Ramos (cell line): ENCODE measurements around the gene FAM47A.

Experiments
- in situ Hi-C: fragments of 300-500 bp; cut with MboI; formaldehyde crosslinking; loops from one replicate; pipeline ENCODE4 v1.14.3; 2022; ENCODE audit warnings: low sequenced_read_pairs; ENCODE audit not compliant: unreplicated experiment

FAM47A gene

GRCh38 chrX:34132028-34132427 is at the start of gene FAM47A:
TSS of gene FAM47A (minus strand) at chrX:34132314. CDS start at chrX:34132278, 36 bp downstream.
- in situ Hi-C loops = no loop called here

- in situ Hi-C loops = no loop called here
Measured at GRCh38 chrX:34147345-34147744, 15.2 kb upstream of the FAM47A start.

GRCh38 chrX:34146906-34147305 is 14.8 kb upstream of the FAM47A start:
- in situ Hi-C loops = no loop called here

GRCh38 chrX:34144246-34144645 is 12.1 kb upstream of the FAM47A start:
- in situ Hi-C loops = no loop called here

GRCh38 chrX:34140816-34141215 is 8.7 kb upstream of the FAM47A start:
- in situ Hi-C loops = no loop called here

- in situ Hi-C loops = no loop called here
Measured at GRCh38 chrX:34130980-34131744, 952 bp downstream of the FAM47A start.

GRCh38 chrX:34130501-34130900 is 1.6 kb downstream of the FAM47A start:
- in situ Hi-C loops = no loop called here

- in situ Hi-C loops = no loop called here
Measured at GRCh38 chrX:34126011-34126410, 6.1 kb downstream of the FAM47A start.

GRCh38 chrX:34119122-34119521 is 13.0 kb downstream of the FAM47A start:
- in situ Hi-C loops = no loop called here

GRCh38 chrX:34112459-34112858 is 19.7 kb downstream of the FAM47A start:
- in situ Hi-C loops = no loop called here
